ENCODE data around the gene PRKAA1.
A peak's percentile ranks its signal among the peaks of the same experiment; 100 is the strongest.
"Not testable (repeated sequence)": the region's sequence is repeated elsewhere in the genome, so short reads cannot be mapped to it uniquely, and the experiment has no call there.

The PRKAA1 gene

GRCh38 chr5:40831346-40832210, 33.4 kb upstream of the PRKAA1 start:
- peak overlapping the region; percentile 7 to 96 for H3K27ac Mint-ChIP-seq
- no peak for DNase-seq
- H3K36me3 Mint-ChIP-seq (ENCODE audit: insufficient read depth): peaks cover 91% of the 10 kb centered on the region
- ATAC-seq (replicated peaks): no peak
- H3K4me1 Mint-ChIP-seq (ENCODE audit: low read depth in 2 of 2): peaks cover 34 to 53% of the 10 kb centered on the region in 2 donors
- no peaks in the 10 kb centered on the region for H3K9me3 Mint-ChIP-seq
- no peaks in the 10 kb centered on the region for H3K27me3 Mint-ChIP-seq
- peak overlapping the region in 1 of 2 donors; percentile 91 for H3K4me3 Mint-ChIP-seq

- DNase-seq (no peak), ATAC-seq (replicated peaks) (no peak)
- peaks cover 91% of the 10 kb centered on the region for H3K36me3 Mint-ChIP-seq (ENCODE audit: insufficient read depth)
- no peak overlapping the region for H3K4me3 Mint-ChIP-seq
- H3K27ac Mint-ChIP-seq: peak overlapping the region; percentile 5 to 6
- H3K27me3 Mint-ChIP-seq: no peaks in the 10 kb centered on the region
- no peaks in the 10 kb centered on the region for H3K9me3 Mint-ChIP-seq
- peaks cover 34 to 46% of the 10 kb centered on the region in 2 donors for H3K4me1 Mint-ChIP-seq (ENCODE audit: low read depth in 2 of 2)
Measured at GRCh38 chr5:40829748-40830533, 31.8 kb upstream of the PRKAA1 start.

- no peaks in the 10 kb centered on the region for H3K9me3 Mint-ChIP-seq
- H3K27me3 Mint-ChIP-seq: no peaks in the 10 kb centered on the region
- DNase-seq (no peak), ATAC-seq (replicated peaks) (no peak)
- peak overlapping the region; percentile 2 to 5 for H3K27ac Mint-ChIP-seq
- H3K4me3 Mint-ChIP-seq: no peak overlapping the region
- peaks cover 81% of the 10 kb centered on the region for H3K36me3 Mint-ChIP-seq (ENCODE audit: insufficient read depth)
- peaks cover 27 to 36% of the 10 kb centered on the region in 2 donors for H3K4me1 Mint-ChIP-seq (ENCODE audit: low read depth in 2 of 2)
Measured at GRCh38 chr5:40828690-40829661, 30.8 kb upstream of the PRKAA1 start.

GRCh38 chr5:40828021-40828631, 30.0 kb upstream of the PRKAA1 start:
- peaks cover 73% of the 10 kb centered on the region for H3K36me3 Mint-ChIP-seq (ENCODE audit: insufficient read depth)
- peaks cover 22 to 27% of the 10 kb centered on the region in 2 donors for H3K4me1 Mint-ChIP-seq (ENCODE audit: low read depth in 2 of 2)
- no peaks in the 10 kb centered on the region for H3K27me3 Mint-ChIP-seq
- no peak overlapping the region for H3K4me3 Mint-ChIP-seq
- H3K9me3 Mint-ChIP-seq: no peaks in the 10 kb centered on the region
- DNase-seq (no peak), ATAC-seq (replicated peaks) (no peak)
- peak overlapping the region in 1 of 2 donors; percentile 12 for H3K27ac Mint-ChIP-seq

- H3K4me1 Mint-ChIP-seq (ENCODE audit: low read depth in 2 of 2): peaks cover 15 to 21% of the 10 kb centered on the region in 2 donors
- H3K9me3 Mint-ChIP-seq: no peaks in the 10 kb centered on the region
- H3K27me3 Mint-ChIP-seq: no peaks in the 10 kb centered on the region
- H3K27ac Mint-ChIP-seq: peak overlapping the region in 1 of 2 donors; percentile 12
- H3K4me3 Mint-ChIP-seq: no peak overlapping the region
- H3K36me3 Mint-ChIP-seq (ENCODE audit: insufficient read depth): peaks cover 69% of the 10 kb centered on the region
- no peak for DNase-seq
- no peak for ATAC-seq (replicated peaks)
Measured at GRCh38 chr5:40827188-40827977, 29.2 kb upstream of the PRKAA1 start.

- DNase-seq (no peak), ATAC-seq (replicated peaks) (no peak)
- Mint-ChIP-seq H3K27ac (peak overlapping the region in 1 of 2 donors; percentile 32), H3K4me3 (no peak overlapping the region), H3K4me1 (ENCODE audit: low read depth in 2 of 2) (peaks cover 8 to 16% of the 10 kb centered on the region in 2 donors), H3K36me3 (ENCODE audit: insufficient read depth) (peaks cover 62% of the 10 kb centered on the region), H3K27me3 (no peaks in the 10 kb centered on the region), H3K9me3 (no peaks in the 10 kb centered on the region)
Measured at GRCh38 chr5:40826489-40827187, 28.5 kb upstream of the PRKAA1 start.

GRCh38 chr5:40825461-40826043, 27.4 kb upstream of the PRKAA1 start:
- DNase-seq; H3K27me3 Mint-ChIP-seq; H3K9me3 Mint-ChIP-seq; H3K4me3 Mint-ChIP-seq; ATAC-seq (replicated peaks): not testable (repeated sequence)
- Mint-ChIP-seq H3K4me1 (ENCODE audit: low read depth in 2 of 2) (peaks cover 8 to 16% of the 10 kb centered on the region in 2 donors), H3K27ac (peak overlapping the region in 1 of 2 donors; percentile 26), H3K36me3 (ENCODE audit: insufficient read depth) (peaks cover 54% of the 10 kb centered on the region)

- Mint-ChIP-seq H3K27me3 (no peaks in the 10 kb centered on the region), H3K4me1 (ENCODE audit: low read depth in 2 of 2) (peaks cover 0 to 7% of the 10 kb centered on the region in 2 donors), H3K36me3 (ENCODE audit: insufficient read depth) (peaks cover 33% of the 10 kb centered on the region), H3K9me3 (no peaks in the 10 kb centered on the region), H3K4me3 (no peak overlapping the region), H3K27ac (peak overlapping the region in 1 of 2 donors; percentile 23)
- no peak for ATAC-seq (replicated peaks)
- no peak for DNase-seq
Measured at GRCh38 chr5:40823459-40823858, 25.3 kb upstream of the PRKAA1 start.

GRCh38 chr5:40813698-40814281, 15.6 kb upstream of the PRKAA1 start:
- H3K27me3 Mint-ChIP-seq: no peaks in the 10 kb centered on the region

GRCh38 chr5:40812125-40812524, 14.0 kb upstream of the PRKAA1 start:
- Mint-ChIP-seq H3K9me3 (no peaks in the 10 kb centered on the region), H3K36me3 (ENCODE audit: insufficient read depth) (no peaks in the 10 kb centered on the region), H3K4me3 (no peak overlapping the region), H3K4me1 (ENCODE audit: low read depth in 2 of 2) (no peaks in the 10 kb centered on the region), H3K27me3 (no peaks in the 10 kb centered on the region), H3K27ac (no peak overlapping the region)
- ATAC-seq (replicated peaks): no peak
- DNase-seq: no peak

More at GRCh38 chr5:40813698-40814281, 15.6 kb upstream of the PRKAA1 start:
- no peak for ATAC-seq (replicated peaks)
- H3K9me3 Mint-ChIP-seq: no peaks in the 10 kb centered on the region
- no peaks in the 10 kb centered on the region for H3K4me1 Mint-ChIP-seq (ENCODE audit: low read depth in 2 of 2)
- DNase-seq: no peak
- no peaks in the 10 kb centered on the region for H3K36me3 Mint-ChIP-seq (ENCODE audit: insufficient read depth)
- H3K4me3 Mint-ChIP-seq: no peak overlapping the region
- H3K27ac Mint-ChIP-seq: no peak overlapping the region

All from effector memory CD8-positive, alpha-beta T cell (primary cell).